A673 (cell line): Measurements from ENCODE around the gene PRR5L. TPM values are rescaled to one million over a fixed set of nuclear protein-coding genes. Genes with fewer than 3 reads are reported as not detected.

Source experiments
- BruUV-seq: library from RNA; stranded (reverse); fragments of 400-500 nt; replicated peaks from 2 replicates; lab custom pipeline; 2021; lab: Mats Ljungman, UMichigan
- CTCF ChIA-PET: fragments of 300-600 bp; sonication (Branson Sonifier 250); formaldehyde crosslinking; loops from one replicate; lab custom pipeline; 2022; ENCODE audit warnings: antibody characterized with exemption; lab: Charles Lee
- POLR2A ChIA-PET: fragments of 300-600 bp; sonication (Branson Sonifier 250); formaldehyde crosslinking; loops from one replicate; lab custom pipeline; 2022; ENCODE audit warnings: antibody characterized with exemption; ENCODE audit not compliant: low non-redundant PET; lab: Charles Lee
- DNase-seq: peaks from one replicate; pipeline ENCODE4 v3.0.0-alpha.2; 2015; ENCODE audit warnings: low spot score
- H3K27ac ChIP-seq: fragments of 200-600 bp; sonication (generic); 2 replicates; pipeline ENCODE4 v1.5.1; 2016; ENCODE audit warnings: mixed run types, low read depth, mild to moderate bottlenecking, mixed read lengths, antibody characterized with exemption, low read length; ENCODE audit not compliant: poor library complexity, severe bottlenecking
- H3K27me3 ChIP-seq: fragments of 200-600 bp; sonication (generic); replicated peaks from 2 replicates; pipeline ENCODE4 v1.6.1; 2017; ENCODE audit warnings: mixed run types, low read depth, mild to moderate bottlenecking, mixed read lengths, antibody characterized with exemption, low read length; ENCODE audit not compliant: insufficient read depth, poor library complexity
- H3K36me3 ChIP-seq: fragments of 200-600 bp; sonication (generic); 2 replicates; pipeline ENCODE4 v1.6.1; 2016; ENCODE audit warnings: mixed run types, mild to moderate bottlenecking, mixed read lengths, antibody characterized with exemption, low read length; ENCODE audit not compliant: insufficient read depth, poor library complexity, severe bottlenecking
- H3K4me1 ChIP-seq: fragments of 200-600 bp; sonication (generic); 2 replicates; pipeline ENCODE4 v1.6.1; 2017; ENCODE audit warnings: mixed run types, mild to moderate bottlenecking, mixed read lengths, antibody characterized with exemption, low read length; ENCODE audit not compliant: insufficient read depth, poor library complexity, severe bottlenecking
- H3K4me3 ChIP-seq: fragments of 200-600 bp; sonication (generic); 2 replicates; pipeline ENCODE4 v1.5.1; 2016; ENCODE audit warnings: low read depth, mixed run types, mild to moderate bottlenecking, mixed read lengths, low read length; ENCODE audit not compliant: poor library complexity, severe bottlenecking
- H3K9me3 ChIP-seq: fragments of 200-600 bp; sonication (generic); 2 replicates; pipeline ENCODE4 v1.6.1; 2016; ENCODE audit warnings: mixed run types, low read depth, mild to moderate bottlenecking, mixed read lengths, antibody characterized with exemption, low read length; ENCODE audit not compliant: poor library complexity, severe bottlenecking
- CTCF ChIP-seq: fragments of 300-800, 200-600 bp; sonication (generic); conservative IDR thresholded peaks from 2 replicates; pipeline ENCODE4 v1.5.1; 2017; ENCODE audit warnings: low read depth, mild to moderate bottlenecking, antibody characterized with exemption, low read length, moderate library complexity, mixed read lengths
- EZH2 ChIP-seq: fragments of 200-600 bp; sonication (generic); IDR thresholded peaks from 2 replicates; pipeline ENCODE4 v1.6.1; 2017; ENCODE audit warnings: borderline replicate concordance, low read depth, mild to moderate bottlenecking, mixed read lengths, antibody characterized with exemption, low read length; ENCODE audit not compliant: poor library complexity, severe bottlenecking
- intact Hi-C: fragments of 100-400 bp; cut with micrococcal nuclease; formaldehyde crosslinking; loops from one replicate; pipeline ENCODE4 v1.10.0; 2022; ENCODE audit not compliant: unreplicated experiment
- total RNA-seq: library from RNA; stranded (reverse); gene quantifications from 2 replicates; pipeline ENCODE4 v1.2.3, GENCODE V29; 2021

PRR5L gene
- total RNA-seq, 1 experiment from 2014 or later = 102 TPM

- CTCF ChIA-PET = no interaction called here
- Histone ChIP-seq H3K27me3 (no peaks in the 10 kb centered on the region), H3K4me1 (peaks cover 19% of the 10 kb centered on the region), H3K9me3 (no peaks in the 10 kb centered on the region), H3K36me3 (peaks cover 3% of the 10 kb centered on the region), H3K27ac (no peak overlapping the region), H3K4me3 (no peak overlapping the region)
- BruUV-seq = no TSS peak
- no peak for TF ChIP-seq EZH2
- no peak for TF ChIP-seq CTCF
- POLR2A ChIA-PET = no interaction called here
- DNase-seq = no peak
- intact Hi-C loops = no loop called here
These were observed 163.0 kb downstream of the PRR5L start for GRCh38 chr11:36459046-36459445.

- CTCF ChIA-PET = no interaction called here
- H3K27ac ChIP-seq = no peak overlapping the region
- POLR2A ChIA-PET = no interaction called here
- TF ChIP-seq CTCF (no peak), EZH2 (no peak)
- no TSS peak for BruUV-seq
- H3K27me3 ChIP-seq = no peaks in the 10 kb centered on the region
- peaks cover 3% of the 10 kb centered on the region for H3K36me3 ChIP-seq
- intact Hi-C loops = no loop called here
- no peaks in the 10 kb centered on the region for H3K9me3 ChIP-seq
- H3K4me3 ChIP-seq = no peak overlapping the region
- no peak for DNase-seq
- peaks cover 11% of the 10 kb centered on the region for H3K4me1 ChIP-seq
These were observed 164.1 kb downstream of the PRR5L start for GRCh38 chr11:36460220-36460619.

- no peak for TF ChIP-seq CTCF
- TF ChIP-seq EZH2 = no peak
- no peak overlapping the region for H3K27ac ChIP-seq
- intact Hi-C loops = no loop called here
- H3K4me1 ChIP-seq = no peaks in the 10 kb centered on the region
- no peaks in the 10 kb centered on the region for H3K9me3 ChIP-seq
- BruUV-seq = no TSS peak
- no peak overlapping the region for H3K4me3 ChIP-seq
- no peak for DNase-seq
- CTCF ChIA-PET = no interaction called here
- POLR2A ChIA-PET = no interaction called here
- no peaks in the 10 kb centered on the region for H3K36me3 ChIP-seq
- H3K27me3 ChIP-seq = no peaks in the 10 kb centered on the region
These were observed 166.2 kb downstream of the PRR5L start for GRCh38 chr11:36462321-36462720.
